GM19372 (cell line): ENCODE measurements around the gene TMEM30B.
"Not testable (repeated sequence)": the region's sequence is repeated elsewhere in the genome, so short reads cannot be mapped to it uniquely, and the experiment has no call there.

ENCODE experiments used
- ATAC-seq: cut with Tn5 transposase; IDR thresholded peaks from one replicate; pipeline ENCODE4 v1.9.1; 2021; ENCODE audit warnings: mild to moderate bottlenecking, low read depth, moderate library complexity; ENCODE audit not compliant: unreplicated experiment

Gene TMEM30B

DNA sequence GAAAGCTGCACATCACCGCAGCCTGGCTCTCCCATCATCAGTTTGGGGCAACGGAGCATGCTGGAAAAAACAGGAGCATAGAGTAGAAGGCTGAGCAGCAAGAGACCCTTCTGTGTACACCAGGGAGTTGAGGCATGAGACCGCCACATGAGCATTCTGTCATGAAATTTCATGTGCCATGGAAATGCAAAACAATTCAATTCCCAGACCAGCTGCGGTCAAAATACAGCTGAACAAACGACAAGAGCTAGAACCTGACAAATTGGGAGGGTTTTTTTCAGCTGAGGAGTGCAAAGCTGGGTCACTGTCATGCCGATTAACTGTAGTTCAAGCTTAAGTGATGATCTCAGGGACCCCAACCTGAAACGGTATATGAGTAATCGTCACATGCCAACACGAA is 37.1 kb downstream of the TMEM30B start:
- ATAC-seq = no peak

DNA sequence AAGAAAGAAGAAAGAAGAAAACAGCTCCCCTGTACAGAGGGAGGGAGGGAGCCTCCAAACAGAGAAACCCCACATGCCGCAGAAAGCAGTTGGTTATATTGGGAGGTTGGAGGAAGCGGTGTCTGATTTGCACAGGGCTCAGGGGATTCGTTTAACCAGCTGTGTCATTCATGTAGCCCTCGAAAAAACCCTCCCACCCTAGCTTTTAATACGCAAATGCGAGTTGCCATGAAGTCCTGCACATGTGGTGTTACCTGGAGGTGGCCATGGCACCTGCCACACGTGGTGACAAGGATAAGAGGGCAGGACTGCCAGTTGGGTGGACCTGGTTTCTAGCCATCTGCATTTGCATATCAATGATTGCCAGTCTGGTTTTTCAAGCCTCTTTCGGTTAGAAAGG is 40.9 kb downstream of the TMEM30B start:
- ATAC-seq = no peak

DNA sequence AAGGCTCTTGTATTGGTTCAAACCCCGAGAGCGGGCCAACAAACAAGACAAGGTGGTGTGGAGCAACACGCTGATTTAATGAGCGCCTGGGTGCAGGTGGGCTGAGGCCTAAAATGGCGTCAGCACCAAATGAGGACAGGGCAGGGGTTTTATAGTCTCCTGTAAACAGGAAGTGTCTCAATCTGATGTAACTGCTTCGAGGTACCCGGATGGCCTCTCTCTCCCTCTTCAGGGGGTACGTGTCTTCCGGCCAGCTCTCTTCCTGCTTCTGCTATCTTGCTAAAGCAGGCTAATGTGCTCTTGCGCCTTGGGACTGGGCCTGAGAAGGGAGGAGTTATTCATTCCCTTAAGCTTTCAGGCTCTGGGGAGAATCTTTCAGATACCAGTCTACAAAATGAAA is 41.9 kb downstream of the TMEM30B start:
- ATAC-seq = not testable (repeated sequence)

DNA sequence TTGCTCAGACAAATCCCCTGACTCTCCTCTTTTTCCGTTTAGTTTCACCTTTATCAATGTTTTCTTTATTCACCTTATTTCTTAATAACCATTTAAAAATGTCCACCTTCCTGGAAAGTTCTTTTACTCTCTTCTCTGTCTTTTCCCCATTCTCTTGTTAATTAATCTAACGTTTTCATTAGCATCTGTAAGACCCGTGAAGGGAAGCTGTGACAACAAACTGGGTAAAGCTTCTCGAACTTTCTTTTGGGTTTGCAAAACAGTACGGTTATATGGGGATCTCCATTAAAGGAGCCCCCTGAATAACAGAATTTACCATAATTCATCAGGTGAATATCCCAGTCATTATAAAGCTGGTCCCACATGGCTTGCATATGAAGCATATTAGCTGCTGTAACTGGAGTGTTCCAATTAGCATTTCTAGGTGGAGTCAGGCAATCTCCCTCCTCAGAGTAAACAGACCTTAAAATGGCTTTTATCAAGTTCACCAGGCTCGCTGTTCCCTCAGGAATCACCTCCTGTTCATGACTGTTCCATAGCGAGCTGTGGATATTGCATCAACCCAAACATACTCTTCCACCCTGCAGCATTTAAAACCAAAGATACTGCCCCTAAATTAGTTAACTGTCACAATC is 42.4 kb downstream of the TMEM30B start:
- no peak for ATAC-seq

DNA sequence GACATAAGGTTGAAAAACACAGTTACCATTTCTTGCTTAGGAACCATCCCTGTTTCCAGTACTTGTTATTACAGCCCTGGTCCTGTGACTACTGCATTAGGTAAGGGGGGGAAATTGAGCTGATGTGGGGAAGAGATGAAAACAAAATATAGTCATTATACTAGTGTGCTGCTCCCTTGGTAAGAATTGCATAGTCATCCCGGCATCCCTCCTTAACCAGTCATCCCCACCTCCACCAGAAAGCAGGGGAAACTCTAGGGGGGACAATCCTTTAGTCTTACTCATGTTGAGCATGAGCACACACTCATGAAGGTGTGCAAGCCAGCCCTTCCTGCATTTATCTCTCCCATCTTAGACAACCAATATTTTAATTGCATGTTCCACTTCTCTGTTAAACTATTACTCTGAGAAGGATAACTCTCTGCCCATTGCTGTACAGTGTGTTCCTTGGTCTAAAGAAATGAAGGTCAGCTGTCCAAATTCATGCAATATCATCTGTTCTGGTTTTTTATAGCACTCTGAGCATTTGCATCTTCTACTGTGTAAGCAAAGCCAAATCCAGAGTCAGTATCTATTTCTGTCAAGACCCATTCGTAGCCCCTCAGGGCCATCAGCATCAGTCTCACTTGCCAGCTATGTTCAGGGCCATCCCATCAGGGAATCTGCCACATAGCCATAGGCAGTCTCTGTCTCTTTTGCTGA is 46.8 kb downstream of the TMEM30B start:
- ATAC-seq = no peak

DNA sequence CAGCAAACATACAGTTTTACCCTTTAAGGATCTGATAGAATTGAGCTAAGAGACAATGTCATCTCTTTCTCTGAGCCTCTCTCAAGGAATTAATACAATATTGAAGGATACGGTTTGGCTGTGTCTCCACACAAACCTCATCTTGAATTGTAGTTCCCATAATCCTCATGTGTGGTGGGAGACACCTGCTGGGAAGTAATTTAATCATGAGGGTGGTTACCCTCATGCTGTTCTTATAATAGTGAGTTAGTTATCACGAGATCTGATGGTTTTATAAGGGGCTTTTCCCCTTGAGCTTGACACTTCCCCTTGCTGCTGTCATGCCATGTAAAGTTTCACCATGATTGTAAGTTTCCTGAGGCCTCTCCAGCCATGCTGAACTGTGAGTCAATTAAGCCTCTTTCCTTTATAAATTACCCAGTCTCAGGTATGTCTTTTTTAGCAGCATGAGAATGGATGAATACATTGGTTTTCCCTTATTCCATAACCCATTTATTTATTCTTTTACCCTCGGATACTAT is 47.6 kb downstream of the TMEM30B start:
- no peak for ATAC-seq

DNA sequence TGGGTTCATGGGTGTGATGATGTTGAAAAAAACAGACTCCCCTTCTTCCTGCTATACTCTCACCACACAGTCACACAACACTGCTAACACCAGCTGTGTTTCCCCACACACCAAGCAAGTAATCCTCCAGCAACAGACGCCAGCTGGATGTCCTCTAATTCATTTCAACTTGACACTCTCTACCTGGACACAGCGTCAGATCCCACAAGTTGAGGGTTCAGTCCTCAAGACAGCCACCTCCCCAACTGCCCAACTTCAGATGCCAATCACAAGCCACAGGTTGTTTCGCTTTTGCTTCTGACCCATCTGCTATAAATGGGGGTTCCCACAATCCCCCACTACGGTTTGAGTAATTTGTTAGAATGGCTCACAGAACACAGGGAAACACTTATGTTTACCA is 49.3 kb downstream of the TMEM30B start:
- ATAC-seq = no peak

DNA sequence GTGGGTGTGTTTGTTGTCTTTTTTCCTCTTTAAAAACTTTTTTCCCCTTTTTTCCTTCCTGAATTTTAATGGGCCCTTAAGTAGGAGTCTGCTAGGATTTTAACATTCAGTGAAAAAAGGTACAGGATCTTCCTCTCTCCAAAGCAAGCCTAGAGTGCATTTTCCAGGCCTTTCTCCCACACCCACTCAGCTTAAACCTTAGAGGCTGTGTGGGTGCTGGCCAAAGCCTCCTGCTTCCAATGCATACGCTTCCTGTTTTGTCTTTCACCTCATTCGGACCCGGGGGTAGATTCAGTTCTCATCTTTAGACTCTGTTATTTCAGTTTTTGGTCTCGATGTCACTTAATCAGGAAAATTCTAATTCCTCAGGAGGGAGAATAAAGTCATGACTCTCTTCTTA is 51.2 kb downstream of the TMEM30B start:
- ATAC-seq = no peak

DNA sequence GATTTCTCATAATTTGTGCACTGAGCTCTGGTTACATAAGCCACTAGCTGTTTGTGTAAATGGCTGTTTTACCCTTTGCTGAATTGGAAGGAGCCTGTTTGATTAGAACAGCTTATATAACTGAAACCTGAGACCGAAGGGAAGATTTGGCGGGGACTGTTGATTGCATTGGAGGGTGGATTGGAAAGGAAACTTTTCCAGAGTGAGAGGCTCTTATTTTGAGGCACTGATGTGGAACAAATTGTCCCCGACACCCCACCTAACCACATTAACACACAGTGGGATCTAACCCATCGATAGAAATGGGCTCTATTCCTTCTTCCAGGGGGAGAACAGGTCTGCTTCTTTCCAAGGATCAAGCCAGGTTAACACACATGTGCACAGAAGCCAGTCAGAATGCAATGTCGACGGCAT is 51.7 kb downstream of the TMEM30B start:
- ATAC-seq = no peak

DNA sequence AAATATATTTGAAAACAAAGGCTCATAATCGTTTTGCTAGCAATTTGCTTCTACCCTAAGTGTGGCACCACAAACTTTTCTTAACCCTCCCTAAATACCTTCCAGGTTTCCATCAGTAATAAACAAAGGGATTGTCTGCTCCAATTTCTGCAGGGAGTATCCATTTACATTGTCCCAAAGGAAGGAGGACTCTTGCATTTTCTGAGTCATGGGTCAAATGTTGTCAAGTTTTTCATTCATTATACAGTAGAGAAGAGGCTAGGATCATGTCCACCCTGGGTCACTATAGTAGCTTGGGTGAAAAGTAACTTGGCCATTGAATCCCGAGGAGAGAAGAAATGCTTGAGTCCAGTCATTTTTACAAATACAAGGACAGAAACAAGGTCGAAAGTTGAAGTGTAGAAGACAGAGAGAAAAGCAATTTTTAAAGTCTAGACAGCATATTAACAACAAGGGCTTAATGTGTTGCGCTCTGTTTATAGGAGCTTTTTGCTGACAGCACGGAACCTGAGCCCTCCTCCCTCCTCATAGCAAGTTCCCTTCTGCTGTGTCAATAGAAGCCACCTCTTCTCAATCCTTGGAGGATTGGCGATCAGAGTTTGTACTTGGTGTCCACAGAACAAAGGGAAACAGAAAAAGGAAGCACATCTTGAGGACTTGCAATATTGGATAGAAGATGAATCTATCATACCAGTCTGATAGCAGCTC is 53.1 kb downstream of the TMEM30B start:
- no peak for ATAC-seq
